ENCODE measurements around the gene CYRIA.

CYRIA gene

GRCh38 chr2:16625201-16625729, 40.4 kb downstream of the CYRIA start:
- Histone ChIP-seq H3K4me3 (ENCODE audit: low read depth in 1 of 2, low read length in 1 of 2) (peak overlapping the region; percentile 45 to 53), H3K27ac (peak overlapping the region; percentile 99), H3K4me1 (ENCODE audit: control insufficient read depth in 1 of 2, insufficient read depth in 1 of 2, low read depth in 1 of 2, low read length in 1 of 2) (peaks cover 92 to 100% of the 10 kb centered on the region in 2 experiments), H3K9me3 (no peaks in the 10 kb centered on the region), H3K36me3 (peaks cover 27% of the 10 kb centered on the region), H3K27me3 (no peaks in the 10 kb centered on the region)
- peak; percentile 62 for TF ChIP-seq CTCF (IDR thresholded peaks at IDR 0.05)

- Histone ChIP-seq H3K27me3 (no peaks in the 10 kb centered on the region), H3K9me3 (no peaks in the 10 kb centered on the region), H3K27ac (peak overlapping the region; percentile 99), H3K4me3 (ENCODE audit: low read depth in 1 of 2, low read length in 1 of 2) (peak overlapping the region; percentile 45 to 53), H3K36me3 (peaks cover 36% of the 10 kb centered on the region), H3K4me1 (ENCODE audit: control insufficient read depth in 1 of 2, insufficient read depth in 1 of 2, low read depth in 1 of 2, low read length in 1 of 2) (peaks cover 84 to 93% of the 10 kb centered on the region in 2 experiments)
- no peak for TF ChIP-seq CTCF (IDR thresholded peaks at IDR 0.05)
These were observed 41.2 kb downstream of the CYRIA start for GRCh38 chr2:16624436-16624780.

GRCh38 chr2:16623564-16624435, 41.8 kb downstream of the CYRIA start:
- peaks cover 42% of the 10 kb centered on the region for H3K36me3 ChIP-seq
- peaks cover 82 to 87% of the 10 kb centered on the region in 2 experiments for H3K4me1 ChIP-seq (ENCODE audit: control insufficient read depth in 1 of 2, insufficient read depth in 1 of 2, low read depth in 1 of 2, low read length in 1 of 2)
- peak overlapping the region; percentile 99 for H3K27ac ChIP-seq
- peak overlapping the region; percentile 45 to 53 for H3K4me3 ChIP-seq (ENCODE audit: low read depth in 1 of 2, low read length in 1 of 2)
- TF ChIP-seq CTCF (IDR thresholded peaks at IDR 0.05) = no peak
- H3K9me3 ChIP-seq = no peaks in the 10 kb centered on the region
- H3K27me3 ChIP-seq = no peaks in the 10 kb centered on the region

GRCh38 chr2:16623031-16623430, 42.6 kb downstream of the CYRIA start:
- peaks cover 49% of the 10 kb centered on the region for H3K36me3 ChIP-seq
- peaks cover 84 to 85% of the 10 kb centered on the region in 2 experiments for H3K4me1 ChIP-seq (ENCODE audit: control insufficient read depth in 1 of 2, insufficient read depth in 1 of 2, low read depth in 1 of 2, low read length in 1 of 2)
- peak overlapping the region; percentile 45 to 53 for H3K4me3 ChIP-seq (ENCODE audit: low read depth in 1 of 2, low read length in 1 of 2)
- H3K27me3 ChIP-seq = no peaks in the 10 kb centered on the region
- H3K27ac ChIP-seq = peak overlapping the region; percentile 99
- no peaks in the 10 kb centered on the region for H3K9me3 ChIP-seq
- TF ChIP-seq CTCF (IDR thresholded peaks at IDR 0.05) = no peak

GRCh38 chr2:16622399-16622968, 43.1 kb downstream of the CYRIA start:
- Histone ChIP-seq H3K4me3 (ENCODE audit: low read depth in 1 of 2, low read length in 1 of 2) (peak overlapping the region; percentile 1 to 53), H3K27me3 (no peaks in the 10 kb centered on the region), H3K36me3 (peaks cover 55% of the 10 kb centered on the region), H3K4me1 (ENCODE audit: control insufficient read depth in 1 of 2, insufficient read depth in 1 of 2, low read depth in 1 of 2, low read length in 1 of 2) (peaks cover 84 to 85% of the 10 kb centered on the region in 2 experiments), H3K27ac (peak overlapping the region; percentile 99), H3K9me3 (no peaks in the 10 kb centered on the region)
- no peak for TF ChIP-seq CTCF (IDR thresholded peaks at IDR 0.05)

Data from neutrophil (primary cell).